Vagina (tissue), 2 donors: Measurements from ENCODE around the gene PKP4.

ENCODE experiments used
- CTCF ChIP-seq, 3 experiments: fragments of 450-650 bp in 2 of 3; fragments of 200-600 bp in 1 of 3; sonication (generic) in 1 of 3; IDR thresholded peaks; one replicate each; pipeline ENCODE4 v1.5.1; 2017 to 2019; ENCODE audit warnings: antibody characterized with exemption in 3 of 3, mild to moderate bottlenecking in 2 of 3, moderate library complexity in 2 of 3
- POLR2A ChIP-seq, 2 donors: fragments of 450-650 bp; IDR thresholded peaks; one replicate each; pipeline ENCODE4 v1.6.1; 2017; ENCODE audit warnings: antibody characterized with exemption in 2 of 2, mild to moderate bottlenecking in 2 of 2, moderate library complexity in 2 of 2

DNA sequence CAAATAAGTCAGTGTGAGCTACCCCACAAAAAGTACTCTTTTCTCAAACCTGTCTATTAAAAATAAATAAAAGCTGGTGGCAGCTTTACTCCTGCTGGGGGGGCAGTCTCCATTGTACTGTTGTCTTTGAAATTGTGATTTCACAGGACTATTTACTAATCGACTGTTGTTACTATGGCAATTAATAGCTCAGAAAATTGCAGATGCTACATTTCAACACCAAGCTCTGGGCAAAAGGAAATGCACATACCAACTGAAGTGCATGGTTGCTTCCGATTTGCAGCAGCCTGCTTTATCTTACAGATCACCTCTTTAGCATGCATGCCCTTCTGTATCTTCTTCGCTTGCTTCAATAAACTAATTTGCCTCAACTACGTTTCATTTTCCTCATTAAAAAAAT, 220.8 kb downstream of the PKP4 start:
- TF ChIP-seq CTCF (IDR thresholded peaks at IDR 0.05) (no peak), POLR2A (IDR thresholded peaks at IDR 0.05) (no peak)
